ENCODE data around the gene PLP2. TPM values are rescaled to one million over a fixed set of nuclear protein-coding genes. Genes with fewer than 3 reads are reported as not detected.

Gene PLP2
- total and polyA plus RNA-seq, 2 experiments from 2014 or later, result 27.5 to 110 TPM

DNA sequence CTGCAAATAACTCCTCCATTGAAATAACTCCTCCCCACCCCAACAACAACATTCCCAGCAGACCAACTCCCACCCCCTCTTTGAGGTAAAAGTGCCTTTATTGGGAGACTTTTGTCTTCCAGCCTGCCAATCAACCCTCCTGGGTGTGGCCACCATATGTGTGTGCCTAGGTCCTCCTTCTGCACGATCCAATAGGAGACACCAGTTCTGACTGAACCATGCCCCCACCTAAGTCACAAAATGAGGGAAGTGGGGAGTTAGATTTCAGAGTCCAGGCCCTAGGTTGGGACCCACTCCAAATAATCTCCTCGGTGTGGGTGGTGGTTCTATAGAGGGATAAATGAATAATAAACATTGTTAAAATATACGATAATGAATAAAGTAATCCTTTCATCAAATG lies 3.0 kb downstream of the PLP2 start:
- no peak overlapping the region for H3K27ac ChIP-seq
- H2AFZ ChIP-seq, result no peak overlapping the region
- H3K36me3 ChIP-seq (replicated peaks; ENCODE audit: insufficient read depth, low read depth), result no peaks in the 10 kb centered on the region
- H4K20me1 ChIP-seq (ENCODE audit: insufficient read depth, poor library complexity, severe bottlenecking), result no peaks in the 10 kb centered on the region
- no peaks in the 10 kb centered on the region for H3K79me2 ChIP-seq
- WGBS (ENCODE audit: low lambda C conversion rate, missing lambda C conversion rate), result 75% methylated on average over 3 of the region's 3 CpGs
- H3K9me3 ChIP-seq (ENCODE audit: low read depth), result no peaks in the 10 kb centered on the region
- TF ChIP-seq CTCF (IDR thresholded peaks at IDR 0.05; ENCODE audit: poor library complexity) (no peak), EZH2phosphoT487 (IDR thresholded peaks at IDR 0.05; ENCODE audit: low read depth, severe bottlenecking, unreplicated experiment) (no peak), EZH2 (IDR thresholded peaks at IDR 0.05; ENCODE audit: borderline replicate concordance) (no peak)
- no peaks in the 10 kb centered on the region for H3K9me2 ChIP-seq (replicated peaks; ENCODE audit: insufficient read depth)
- no peaks in the 10 kb centered on the region for H3K27me3 ChIP-seq
- no peaks in the 10 kb centered on the region for H3K4me1 ChIP-seq (ENCODE audit: insufficient read depth)
- DNase-seq (ENCODE audit: low spot score), result no peak
- H3K4me2 ChIP-seq, result no peak overlapping the region
- H3K4me3 ChIP-seq, result no peak overlapping the region

GRCh38 chrX:49175435-49176274 lies 4.0 kb downstream of the PLP2 start:
- Histone ChIP-seq H3K27me3 (no peaks in the 10 kb centered on the region), H3K4me2 (no peak overlapping the region), H3K27ac (no peak overlapping the region), H3K36me3 (replicated peaks; ENCODE audit: insufficient read depth, low read depth) (no peaks in the 10 kb centered on the region), H3K79me2 (no peaks in the 10 kb centered on the region), H3K4me3 (no peak overlapping the region), H4K20me1 (ENCODE audit: insufficient read depth, poor library complexity, severe bottlenecking) (no peaks in the 10 kb centered on the region), H2AFZ (no peak overlapping the region), H3K4me1 (ENCODE audit: insufficient read depth) (no peaks in the 10 kb centered on the region), H3K9me3 (ENCODE audit: low read depth) (no peaks in the 10 kb centered on the region), H3K9me2 (replicated peaks; ENCODE audit: insufficient read depth) (no peaks in the 10 kb centered on the region)
- 97% methylated on average over 24 of the region's 43 CpGs for WGBS (ENCODE audit: low lambda C conversion rate, missing lambda C conversion rate)
- TF ChIP-seq CTCF (IDR thresholded peaks at IDR 0.05; ENCODE audit: poor library complexity) (no peak), EZH2phosphoT487 (IDR thresholded peaks at IDR 0.05; ENCODE audit: low read depth, severe bottlenecking, unreplicated experiment) (no peak), EZH2 (IDR thresholded peaks at IDR 0.05; ENCODE audit: borderline replicate concordance) (no peak)
- no peak for DNase-seq (ENCODE audit: low spot score)

DNA sequence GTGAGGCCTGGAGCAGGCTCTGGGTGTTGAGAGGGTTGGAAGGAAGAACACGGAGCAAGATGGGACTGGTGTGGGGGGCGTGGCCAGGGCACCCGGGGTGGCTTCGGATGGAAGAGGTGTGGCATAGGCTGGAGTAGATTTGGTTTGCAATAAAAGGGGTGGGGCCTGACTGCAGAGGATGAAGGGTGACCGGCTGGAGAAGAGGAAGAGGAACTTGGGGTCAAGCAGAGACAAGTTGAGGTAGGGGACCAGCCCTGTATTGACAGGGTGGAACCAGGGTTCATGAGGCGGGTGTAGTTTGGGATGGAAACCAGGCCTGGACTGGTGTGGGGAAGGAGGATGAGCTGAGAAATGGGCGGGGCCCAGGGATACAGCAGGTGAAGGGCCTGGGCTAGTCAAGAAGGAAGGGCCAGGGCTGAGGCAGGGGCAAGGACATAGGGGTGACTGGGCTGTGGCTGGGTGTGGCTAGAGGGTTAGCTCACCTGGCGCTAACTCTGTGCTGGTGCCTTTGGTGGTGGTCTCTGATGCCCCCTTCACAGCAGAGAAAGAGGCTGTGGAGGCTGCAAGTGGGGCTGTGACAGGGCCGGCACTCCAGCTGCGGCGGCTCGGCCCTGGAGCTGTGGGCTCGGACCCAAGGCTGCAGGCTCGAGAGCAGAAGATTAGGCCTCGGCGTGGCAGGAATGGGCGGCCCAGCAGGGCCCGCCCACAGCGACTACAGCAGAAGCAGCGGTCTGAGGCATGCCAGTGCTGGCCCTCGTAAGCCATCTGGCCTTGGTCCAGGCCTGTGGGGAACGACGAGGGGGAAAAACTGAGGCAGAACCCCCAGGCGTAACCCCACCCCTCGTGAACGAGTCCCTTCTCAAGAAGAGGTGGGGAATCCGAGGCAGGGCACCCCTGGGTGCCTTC lies 5.0 kb downstream of the PLP2 start:
- H3K4me1 ChIP-seq (ENCODE audit: insufficient read depth), result no peaks in the 10 kb centered on the region
- H3K27ac ChIP-seq, result no peak overlapping the region
- TF ChIP-seq EZH2 (IDR thresholded peaks at IDR 0.05; ENCODE audit: borderline replicate concordance) (no peak), EZH2phosphoT487 (IDR thresholded peaks at IDR 0.05; ENCODE audit: low read depth, severe bottlenecking, unreplicated experiment) (no peak), CTCF (IDR thresholded peaks at IDR 0.05; ENCODE audit: poor library complexity) (no peak)
- H3K9me3 ChIP-seq (ENCODE audit: low read depth), result no peaks in the 10 kb centered on the region
- no peaks in the 10 kb centered on the region for H3K27me3 ChIP-seq
- H2AFZ ChIP-seq, result no peak overlapping the region
- 87% methylated on average over 27 of the region's 27 CpGs for WGBS (ENCODE audit: low lambda C conversion rate, missing lambda C conversion rate)
- H3K79me2 ChIP-seq, result no peaks in the 10 kb centered on the region
- no peaks in the 10 kb centered on the region for H4K20me1 ChIP-seq (ENCODE audit: insufficient read depth, poor library complexity, severe bottlenecking)
- H3K4me3 ChIP-seq, result no peak overlapping the region
- H3K9me2 ChIP-seq (replicated peaks; ENCODE audit: insufficient read depth), result no peaks in the 10 kb centered on the region
- DNase-seq (ENCODE audit: low spot score), result no peak
- H3K36me3 ChIP-seq (replicated peaks; ENCODE audit: insufficient read depth, low read depth), result no peaks in the 10 kb centered on the region
- H3K4me2 ChIP-seq, result no peak overlapping the region
